Stimulated activated CD8-positive, alpha-beta memory T cell treated with anti-CD3 and anti-CD28 coated beads, Interleukin-4, amount 100 ng/mL, for 24 hours (primary cell): Measurements from ENCODE around the gene CBFB.
"Not testable (repeated sequence)": the region's sequence is repeated elsewhere in the genome, so short reads cannot be mapped to it uniquely, and the experiment has no call there.

Experiments
- DNase-seq: peaks from one replicate; pipeline ENCODE4 v3.0.0-alpha.2; 2020; ENCODE audit warnings: low read depth

The CBFB gene

DNA sequence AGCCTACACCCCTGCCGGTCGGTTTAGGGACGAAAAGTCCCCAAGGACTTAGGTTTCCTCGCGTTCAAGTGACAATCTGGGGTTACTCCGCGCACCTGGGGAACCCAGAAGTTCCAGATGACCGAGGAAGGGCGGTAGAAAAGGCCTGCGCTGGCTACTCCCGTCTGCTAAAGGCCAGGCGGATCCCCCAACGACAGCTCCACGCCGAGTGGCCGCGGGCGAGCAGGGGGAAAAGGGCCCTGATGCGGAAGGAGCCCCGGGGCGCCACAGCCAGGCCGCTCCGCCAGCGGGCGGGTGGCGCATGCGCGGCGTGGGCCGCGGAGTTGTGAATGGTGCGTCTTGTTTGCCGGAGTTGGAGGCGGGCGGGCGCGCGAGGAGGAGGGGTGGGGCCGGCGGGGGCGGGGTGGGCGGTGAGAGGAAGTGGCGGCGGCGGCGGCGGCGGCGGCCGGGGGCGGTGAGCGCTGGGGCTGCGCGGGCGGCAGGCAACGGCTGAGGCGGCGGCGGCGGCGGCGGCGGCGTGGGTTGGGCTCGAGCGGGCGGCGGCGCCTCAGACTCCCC, at the start of gene CBFB:
Gene CBFB, plus strand, starts transcription at position 454 of the 558 bp plus-strand sequence. CDS start 259 bp downstream, outside the sequence.
- peak; percentile 88 for DNase-seq

DNA sequence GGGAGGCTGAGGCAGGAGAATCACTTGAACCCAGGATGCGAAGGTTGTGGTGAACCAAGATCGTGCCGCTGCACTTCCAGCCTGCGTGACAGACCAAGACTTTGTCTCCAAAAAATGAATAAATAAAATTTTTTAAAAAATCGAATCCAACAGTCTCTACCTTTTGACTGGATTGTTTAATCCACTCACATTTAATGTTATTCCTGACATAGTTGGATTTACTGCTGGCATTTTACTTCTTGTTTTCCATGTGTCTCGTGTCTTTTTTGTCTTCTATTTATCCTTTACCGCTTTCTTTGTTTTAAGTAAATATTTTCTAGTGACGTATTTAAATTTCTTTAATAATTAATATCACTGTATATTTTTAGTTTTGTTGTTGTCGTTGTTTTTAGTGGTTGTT, 45.9 kb upstream of the CBFB start:
- DNase-seq, result no peak

DNA sequence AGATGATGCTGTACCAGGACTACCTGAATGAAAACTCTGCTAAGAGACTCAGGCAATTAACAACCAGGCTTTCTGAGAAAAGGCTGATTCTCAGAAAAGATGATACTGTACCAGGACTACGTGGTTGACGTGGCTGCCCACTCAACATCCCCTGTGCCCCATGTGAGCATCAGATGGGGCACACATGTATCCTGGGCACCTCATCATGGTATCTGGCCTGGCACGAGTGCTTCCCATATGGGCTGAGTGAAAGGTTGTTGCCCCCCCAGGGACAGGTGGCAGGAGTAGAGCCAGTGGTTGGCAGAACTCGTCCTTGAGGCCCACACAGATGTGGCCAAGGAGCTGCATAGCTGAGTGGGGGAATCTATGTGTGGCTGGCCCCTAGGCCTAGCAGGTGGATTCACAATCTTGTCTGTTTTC, 44.0 kb upstream of the CBFB start:
- peak; percentile 30 for DNase-seq

DNA sequence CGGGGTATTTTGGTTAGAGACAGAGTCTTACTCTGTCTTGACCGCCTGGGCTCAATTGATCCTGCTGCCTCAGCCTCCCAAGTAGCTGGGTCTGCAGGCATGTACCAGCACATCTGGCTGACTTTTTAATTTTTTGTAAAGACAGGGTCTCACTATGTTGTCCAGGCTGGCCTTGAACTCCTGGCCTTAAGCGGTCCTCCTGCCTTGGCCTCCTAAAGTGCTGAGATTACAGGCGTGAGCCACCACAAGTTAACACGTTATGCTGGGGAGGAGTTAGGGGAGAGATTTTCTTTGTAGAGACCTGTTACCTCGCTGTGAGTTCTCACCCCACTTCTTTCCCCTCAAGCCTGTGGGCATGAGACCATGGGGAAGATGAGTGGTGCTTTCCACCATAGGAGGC, 42.4 kb upstream of the CBFB start:
- no peak for DNase-seq

DNA sequence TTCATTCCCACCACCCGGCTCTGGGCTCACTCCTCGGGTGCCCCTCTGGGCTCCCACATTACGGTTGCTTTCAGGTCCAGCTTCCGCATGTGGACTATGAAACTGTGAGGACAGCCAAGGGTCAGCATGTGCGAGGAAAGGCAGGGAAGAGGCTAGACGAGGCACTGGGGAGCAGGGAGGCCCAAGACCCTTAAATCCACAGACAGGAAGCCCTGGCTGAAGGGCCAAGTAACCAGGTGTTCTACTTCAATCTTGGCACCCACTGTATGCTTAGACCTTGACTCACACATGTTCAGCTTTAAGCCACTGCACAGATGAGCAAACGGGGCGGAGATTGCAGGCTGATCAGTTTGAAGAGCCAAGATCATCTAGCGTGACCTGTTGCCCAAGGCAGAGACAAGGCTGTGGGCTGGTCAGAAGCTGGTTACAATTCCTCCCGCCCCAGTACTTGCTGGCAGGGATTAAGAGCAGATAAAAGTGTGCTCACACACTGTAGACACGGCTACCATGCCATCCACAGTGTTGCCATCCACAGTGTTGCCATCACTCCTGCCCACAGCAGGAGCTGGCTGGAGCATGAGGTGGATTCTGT, 40.7 kb upstream of the CBFB start, which contains the start of gene CES4A:
Gene CES4A, plus strand, starts transcription at position 393 of the 592 bp plus-strand sequence. Its CDS starts 184 bp downstream, at position 577.
- no peak for DNase-seq

DNA sequence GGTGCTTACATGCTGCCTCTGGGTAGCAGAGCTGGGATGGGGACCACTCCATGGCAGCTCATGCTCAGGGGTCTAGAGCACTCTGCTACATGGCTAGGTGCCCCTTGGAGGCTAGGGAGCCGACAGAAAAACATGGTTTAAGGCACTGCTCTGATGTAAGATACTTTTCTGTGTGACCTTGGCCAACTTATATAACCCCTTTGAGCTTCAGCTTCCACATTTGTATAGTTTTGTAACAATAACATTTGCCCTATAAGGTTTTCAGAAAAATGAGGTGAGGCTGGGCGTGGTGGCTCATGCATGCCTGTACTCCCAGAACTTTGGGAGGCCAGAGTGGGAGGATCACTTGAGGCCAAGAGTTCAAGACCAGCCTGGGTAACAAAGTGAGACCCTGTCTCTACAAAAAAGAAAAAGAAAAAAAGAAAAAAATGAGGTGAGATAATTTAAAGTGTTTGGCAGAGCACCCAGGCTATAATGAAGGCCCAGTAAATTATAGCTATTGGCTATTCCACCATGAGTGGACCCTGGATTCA, 37.3 kb upstream of the CBFB start:
- no peak for DNase-seq

DNA sequence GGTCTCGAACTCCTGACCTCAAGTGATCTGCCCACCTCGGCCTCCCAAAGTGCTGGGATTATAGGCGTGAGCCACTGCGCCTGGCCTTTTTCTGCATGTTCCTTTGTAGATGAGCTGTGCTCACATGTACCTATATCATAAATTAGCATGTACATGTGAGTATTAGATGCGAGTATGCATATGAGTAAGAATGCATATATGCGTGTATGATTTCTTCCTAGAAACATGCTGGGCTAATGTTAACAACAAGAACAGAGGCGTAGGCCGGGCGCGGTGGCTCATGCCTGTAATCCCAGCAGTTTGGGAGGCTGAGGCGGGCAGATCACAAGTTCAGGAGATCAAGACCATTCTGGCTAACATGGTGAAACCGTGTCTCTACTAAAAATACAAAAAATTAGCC, 35.4 kb upstream of the CBFB start:
- DNase-seq, result not testable (repeated sequence)

DNA sequence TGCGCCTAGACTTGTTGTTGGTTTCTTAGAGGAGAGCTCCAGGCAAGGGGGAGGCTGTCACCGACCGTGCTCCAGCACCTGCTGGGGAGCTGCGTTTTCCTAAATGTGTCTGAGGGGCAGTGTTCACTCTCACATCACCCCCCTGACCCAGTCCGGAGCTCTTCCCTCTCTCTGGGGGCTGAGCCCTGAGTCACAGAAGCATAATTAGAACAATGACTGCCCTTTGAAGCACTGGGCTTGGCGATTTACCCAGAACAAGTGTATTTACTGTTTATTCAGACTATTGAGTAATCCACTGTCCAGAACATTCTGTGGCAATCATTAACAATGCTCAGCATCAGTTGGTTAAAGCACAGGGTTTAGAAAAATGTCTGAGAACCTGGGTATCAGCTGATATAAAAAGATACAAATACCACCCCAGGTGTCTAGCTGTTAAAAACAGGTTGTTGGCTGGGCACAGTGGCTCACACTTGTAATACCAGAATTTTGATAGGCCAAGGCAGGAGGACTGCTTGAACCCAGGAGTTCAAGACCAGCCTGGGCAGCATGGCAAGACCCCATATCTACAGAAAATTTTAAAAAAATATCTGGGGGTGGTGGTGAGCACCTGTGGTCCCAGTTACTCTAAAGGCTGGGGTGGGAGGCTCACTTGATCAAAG, 32.5 kb upstream of the CBFB start:
- no peak for DNase-seq

DNA sequence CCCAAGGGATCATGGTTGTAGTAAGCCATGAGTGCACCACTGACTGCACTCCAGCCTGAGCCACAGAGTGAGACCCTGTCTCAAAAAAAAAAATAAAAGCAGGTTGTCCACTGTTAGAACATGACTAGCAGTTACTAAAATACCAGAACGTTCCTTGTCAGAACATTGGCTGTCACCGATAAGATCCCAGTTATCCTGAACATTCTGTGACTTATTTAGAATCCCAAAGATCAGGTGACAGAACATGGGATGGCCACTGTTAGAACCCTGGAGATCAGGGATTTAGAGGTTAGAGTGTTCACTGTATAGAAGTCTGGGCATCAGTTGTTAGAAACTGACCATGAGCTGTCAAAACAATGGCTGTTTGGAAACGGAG, 32.0 kb upstream of the CBFB start:
- DNase-seq, result no peak

DNA sequence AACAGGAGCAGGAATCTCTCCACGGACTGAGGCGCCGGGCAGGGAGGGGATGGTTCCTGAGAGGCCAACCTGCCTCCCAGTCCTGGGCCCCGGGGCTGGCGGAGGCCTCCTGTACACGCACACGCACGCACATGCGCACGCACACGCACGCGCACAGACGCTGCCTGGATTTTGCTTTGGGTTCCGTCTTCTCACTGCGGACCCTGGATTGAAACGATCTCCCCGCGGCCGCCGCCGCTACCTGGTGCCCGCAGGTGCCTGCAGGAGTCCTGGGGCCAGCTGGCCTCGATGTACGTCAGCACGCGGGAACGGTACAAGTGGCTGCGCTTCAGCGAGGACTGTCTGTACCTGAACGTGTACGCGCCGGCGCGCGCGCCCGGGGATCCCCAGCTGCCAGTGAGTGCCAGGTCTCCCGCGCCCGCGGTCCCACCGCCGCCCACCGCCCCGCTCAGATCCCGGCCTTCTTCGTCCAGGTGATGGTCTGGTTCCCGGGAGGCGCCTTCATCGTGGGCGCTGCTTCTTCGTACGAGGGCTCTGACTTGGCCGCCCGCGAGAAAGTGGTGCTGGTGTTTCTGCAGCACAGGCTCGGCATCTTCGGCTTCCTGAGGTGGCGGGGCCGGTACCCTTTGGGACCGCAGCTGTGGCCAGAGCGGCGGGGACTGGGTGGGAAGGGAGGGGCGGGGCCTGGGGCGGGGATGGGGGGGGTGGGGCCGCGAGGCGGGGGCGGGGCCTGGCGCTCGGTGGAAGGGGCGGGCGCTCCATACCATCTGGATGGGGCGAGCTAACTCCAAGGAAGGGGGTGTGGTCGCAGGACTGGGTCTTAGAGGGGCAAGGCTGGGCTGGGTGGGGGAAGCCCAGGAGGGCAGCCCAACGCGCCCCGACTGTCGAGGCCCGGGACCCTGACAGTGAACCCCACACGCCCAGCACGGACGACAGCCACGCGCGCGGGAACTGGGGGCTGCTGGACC, 28.3 kb upstream of the CBFB start:
- peak; percentile 30 for DNase-seq

DNA sequence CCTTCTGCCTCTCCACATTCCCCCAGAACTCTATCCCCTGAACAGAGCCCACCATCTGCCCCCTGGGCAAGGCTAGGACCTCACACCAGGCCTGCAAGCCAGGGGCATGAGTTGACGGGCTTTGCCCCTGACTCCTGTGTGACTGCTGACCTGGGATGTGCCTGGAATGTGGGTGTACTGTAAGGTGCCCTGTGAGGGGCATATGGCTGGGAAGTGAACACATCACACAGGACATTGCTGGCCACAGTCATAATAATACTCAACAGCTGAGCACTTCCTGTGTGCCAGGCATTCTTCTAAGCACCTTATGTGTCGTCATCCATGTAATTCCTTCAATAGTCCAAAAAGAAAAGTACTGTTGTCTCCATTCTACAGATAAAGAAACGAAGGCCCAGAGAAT, 27.2 kb upstream of the CBFB start:
- no peak for DNase-seq

DNA sequence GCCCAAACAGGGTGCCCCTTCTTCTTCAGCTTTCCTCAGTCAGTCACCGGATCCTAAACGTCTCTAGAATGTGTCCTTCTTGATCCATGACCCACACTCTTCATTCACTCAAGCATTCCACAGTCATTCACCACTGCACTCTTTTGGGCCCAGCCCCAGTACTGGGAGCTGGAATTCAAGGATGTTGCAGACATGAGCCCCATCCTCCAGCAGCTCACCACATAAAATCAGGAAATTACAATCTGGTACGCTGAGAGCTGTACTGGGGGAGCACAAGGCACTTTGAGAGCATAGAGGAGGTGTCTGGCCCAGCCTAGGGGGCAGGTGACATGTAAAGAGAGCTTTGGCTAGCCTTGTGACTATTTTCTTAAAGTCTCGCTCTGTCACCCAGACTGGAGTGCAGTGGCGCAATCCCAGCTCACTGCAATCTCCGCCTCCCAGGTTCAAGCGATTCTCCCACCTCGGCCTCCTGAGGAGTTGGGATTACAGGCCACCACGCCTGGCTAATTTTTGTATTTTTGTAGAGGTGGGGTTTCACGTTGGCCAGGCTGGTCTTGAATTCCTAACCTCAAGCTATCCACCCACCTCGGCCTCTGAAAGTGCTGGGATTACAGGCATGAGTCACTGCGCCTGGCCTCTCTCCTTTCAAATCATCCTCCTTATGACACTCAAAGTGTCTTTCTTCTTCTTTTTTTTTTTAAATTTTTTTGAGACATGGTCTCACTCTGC, 21.9 kb upstream of the CBFB start:
- no peak for DNase-seq

DNA sequence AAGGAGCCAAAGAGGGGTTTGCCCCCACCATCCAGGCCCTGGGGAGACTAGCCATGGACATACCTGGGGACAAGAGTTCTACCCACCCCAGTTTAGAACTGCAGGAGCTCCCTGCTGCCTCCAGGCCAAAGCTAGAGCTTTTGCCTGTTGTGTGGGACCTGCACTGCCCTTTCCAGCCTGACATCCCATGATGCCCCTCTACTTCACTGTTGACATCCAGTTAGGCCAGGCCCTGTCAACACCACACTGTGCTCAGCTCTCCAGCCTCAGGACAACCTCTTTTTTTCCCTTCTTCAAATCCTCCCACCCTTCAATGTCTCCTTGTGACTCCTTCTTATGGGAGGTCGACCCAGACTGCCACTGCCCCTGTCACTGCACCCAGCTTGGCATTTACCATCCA, 19.8 kb upstream of the CBFB start:
- DNase-seq, result no peak

DNA sequence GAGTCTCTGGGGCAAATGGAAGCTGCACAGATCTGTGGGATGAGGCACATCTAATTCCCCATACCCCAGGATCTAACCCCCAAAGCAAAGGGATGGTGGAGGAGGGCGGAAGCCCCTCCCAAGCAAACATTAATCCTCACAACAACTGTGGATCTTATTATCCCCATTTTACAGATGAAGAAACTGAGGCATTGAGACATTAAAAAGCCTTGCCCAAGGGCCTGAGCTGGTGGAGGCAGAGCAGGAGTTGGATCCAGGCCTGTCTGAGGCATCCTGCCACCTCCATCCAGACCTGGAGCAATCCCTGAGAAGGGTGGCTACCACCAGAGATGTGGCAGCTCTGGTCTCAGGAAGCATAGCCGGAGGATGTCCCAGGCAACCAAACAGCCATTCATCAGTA, 17.7 kb upstream of the CBFB start:
- DNase-seq, result no peak

DNA sequence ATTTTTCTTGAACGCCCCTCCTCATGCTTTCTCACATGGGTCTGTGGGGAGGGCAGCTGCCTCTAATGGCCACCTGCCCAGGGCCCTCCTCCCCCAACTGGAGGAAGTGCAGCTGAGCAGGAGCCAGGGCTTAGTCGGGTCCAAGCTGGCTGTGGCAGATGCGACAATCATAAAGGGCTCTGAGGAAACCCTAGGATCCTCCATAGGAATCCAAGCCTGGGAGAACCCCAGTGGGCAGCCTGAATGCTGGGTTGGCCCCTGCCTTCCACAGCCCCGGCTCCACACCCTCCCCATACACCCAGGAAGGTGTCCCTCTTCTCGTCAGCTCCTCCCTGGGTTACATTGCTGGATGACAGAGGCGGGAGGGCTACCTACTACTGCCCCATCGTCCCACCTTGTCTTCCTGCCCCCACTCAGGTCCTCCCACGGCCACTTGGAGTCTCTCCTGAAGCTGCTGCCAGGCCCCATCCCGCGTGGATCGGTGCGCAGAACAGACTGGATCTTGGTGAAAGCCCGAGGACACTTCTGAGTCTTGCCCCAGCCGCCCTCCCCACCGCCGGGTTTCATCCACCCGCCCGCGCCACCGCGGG, 15.6 kb upstream of the CBFB start:
- no peak for DNase-seq

DNA sequence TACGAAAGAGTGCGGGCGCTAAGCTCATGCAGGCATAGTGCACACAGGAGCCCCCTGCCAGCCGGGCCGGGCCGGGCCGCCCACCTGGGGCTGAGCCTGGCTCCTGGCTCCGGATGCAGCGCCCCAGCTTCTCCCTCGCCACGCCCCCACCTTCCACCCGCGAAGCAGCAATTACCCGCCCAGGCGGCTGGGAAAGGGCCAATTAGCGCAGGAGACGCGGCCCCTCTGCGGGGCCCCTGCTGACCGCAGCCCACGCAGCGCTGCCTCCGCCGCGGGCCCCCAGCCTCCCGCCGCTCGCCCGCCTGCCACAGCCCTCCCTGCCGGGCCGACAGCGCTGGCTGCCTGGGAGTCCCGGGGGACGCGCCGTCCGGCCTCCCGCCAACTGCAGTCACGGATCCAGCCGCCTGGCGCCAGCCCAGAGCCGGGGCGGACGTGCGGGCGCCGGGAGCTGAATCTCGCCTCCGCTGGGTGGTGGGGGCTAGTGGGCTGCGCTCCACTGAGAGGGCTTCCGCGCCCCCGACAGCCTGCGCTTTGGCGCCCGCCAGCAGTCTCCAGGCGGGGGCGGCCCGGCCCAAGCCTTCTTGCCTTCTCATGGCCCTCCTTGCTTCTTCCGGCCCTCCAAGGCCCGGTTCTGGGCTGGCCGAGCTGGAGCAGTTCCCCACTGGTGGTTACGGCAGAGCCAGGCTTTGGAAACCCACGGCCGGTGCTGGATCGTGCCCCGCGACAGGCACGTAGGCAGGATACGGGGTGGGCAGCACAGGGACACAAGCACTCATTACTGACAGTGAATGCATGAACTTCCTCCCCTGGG, 14.9 kb upstream of the CBFB start:
- peak; percentile 69 for DNase-seq

DNA sequence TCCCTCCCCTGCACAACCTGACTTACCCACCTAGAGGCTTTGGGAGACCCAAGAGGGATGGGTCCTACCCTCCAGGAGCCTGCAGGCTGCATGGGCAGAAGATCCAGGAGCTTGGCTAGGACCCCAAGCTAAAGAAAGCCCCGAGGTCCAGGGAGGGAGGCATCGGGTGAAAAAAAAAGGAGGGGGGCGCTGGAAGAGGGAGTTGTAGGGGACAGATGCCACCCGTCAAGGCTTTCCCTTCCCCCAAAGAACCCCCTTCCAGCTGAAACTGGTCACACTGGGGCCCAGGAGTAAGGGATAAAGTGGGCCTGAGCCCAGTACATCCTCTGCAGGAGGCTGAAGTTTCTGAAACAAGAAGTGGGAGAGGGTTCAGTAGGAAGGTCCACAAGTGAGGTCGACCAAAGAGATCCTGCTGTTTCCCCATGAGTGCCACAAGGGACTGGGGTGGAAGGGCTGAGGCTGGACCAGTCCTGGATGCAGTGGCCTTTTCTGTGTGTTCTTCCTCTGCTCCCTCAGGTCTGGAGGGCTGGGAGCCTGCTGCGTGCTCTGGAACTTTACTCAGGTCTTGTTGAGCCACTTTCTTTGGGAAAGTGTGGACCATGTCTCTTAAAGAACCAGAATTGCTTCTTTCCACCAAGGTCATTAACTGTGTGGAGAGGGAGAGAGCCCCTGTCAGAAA, 14.2 kb upstream of the CBFB start:
- DNase-seq, result no peak

DNA sequence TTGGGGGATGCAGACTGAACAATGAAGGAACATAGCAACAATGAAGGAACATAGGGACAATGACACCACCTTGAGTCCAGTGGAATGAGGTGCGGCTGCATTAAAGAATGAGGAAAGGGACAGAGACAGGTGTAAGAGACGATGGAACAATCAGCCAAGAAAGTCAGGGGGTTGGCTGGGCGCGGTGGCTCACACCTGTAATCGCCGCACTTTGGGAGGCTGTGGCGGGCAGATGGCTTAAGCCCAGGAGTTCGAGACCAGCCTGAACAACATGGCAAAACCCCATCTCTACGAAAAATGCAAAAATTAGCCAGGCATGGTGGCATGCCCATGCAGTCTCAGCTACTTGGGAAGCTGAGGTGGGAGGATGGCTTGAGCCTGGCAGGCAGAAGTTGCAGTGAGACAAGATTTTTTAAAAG, 13.6 kb upstream of the CBFB start:
- no peak for DNase-seq

DNA sequence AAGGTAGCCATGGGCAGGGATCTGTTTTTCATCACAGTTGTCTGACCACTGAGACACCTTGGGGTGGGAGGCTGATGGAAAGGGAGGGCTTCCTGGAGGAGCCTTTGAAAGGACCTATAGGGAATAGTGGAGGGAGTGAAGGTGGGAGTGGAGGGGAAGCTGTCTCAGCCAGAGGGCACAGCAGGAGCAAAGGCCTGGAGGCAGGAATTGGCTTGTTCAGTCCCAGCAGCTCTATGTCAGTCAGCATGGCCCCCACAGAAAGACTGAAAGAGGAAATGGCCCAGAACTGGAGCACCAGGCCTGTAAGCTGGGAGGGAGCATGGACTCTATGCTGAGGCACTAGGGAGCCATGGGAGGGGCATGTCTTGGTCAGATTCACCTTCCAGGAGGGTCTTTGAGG, 12.8 kb upstream of the CBFB start:
- no peak for DNase-seq
